ENCODE results near the gene FZD7.
A peak's percentile ranks its signal among the peaks of the same experiment; 100 is the strongest.

The FZD7 gene

DNA sequence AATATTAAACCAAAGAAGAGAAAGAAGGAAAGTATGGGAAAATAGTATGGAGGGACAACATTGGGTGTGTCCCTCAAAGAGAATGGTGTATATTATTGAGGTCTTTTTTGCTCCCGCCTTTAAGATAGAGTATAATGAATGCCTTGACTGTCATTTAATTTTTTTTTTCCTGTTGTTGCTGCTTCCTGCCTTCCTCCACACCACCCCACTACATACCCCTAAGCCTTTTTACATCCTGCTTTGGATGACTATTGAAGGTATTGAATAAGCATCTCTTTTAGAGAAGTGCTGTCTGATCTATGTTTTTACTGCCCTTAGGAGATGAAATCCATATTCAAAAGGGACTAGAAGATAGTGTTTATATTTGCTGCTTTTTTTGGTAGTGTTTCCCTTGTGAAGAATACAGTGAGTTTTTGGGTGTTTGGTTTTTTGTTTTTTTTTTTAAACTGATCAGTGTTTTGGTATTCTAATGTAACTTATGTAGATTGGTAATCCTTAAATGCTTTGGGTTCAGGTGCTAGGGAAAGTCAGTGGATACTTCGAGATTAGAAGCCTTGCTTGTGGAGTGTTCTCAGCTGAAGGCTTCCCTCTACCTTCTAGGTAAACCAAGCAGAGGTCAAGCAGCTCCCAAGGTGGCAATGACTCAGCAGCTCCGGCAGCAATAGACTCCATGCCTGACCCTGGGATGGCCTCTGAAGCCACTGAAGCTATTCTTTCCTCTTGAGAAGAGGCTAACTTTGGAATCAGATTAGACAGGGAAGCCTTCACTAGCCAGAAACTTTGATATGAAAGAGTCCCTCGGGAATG lies 5.0 kb downstream of the FZD7 start:
- Mint-ChIP-seq H3K9me3 (no peaks in the 10 kb centered on the region), H3K4me3 (no peak overlapping the region), H3K36me3 (ENCODE audit: low read depth) (peaks cover 32% of the 10 kb centered on the region), H3K4me1 (peaks cover 34% of the 10 kb centered on the region), H3K27ac (peak overlapping the region; percentile 84), H3K27me3 (ENCODE audit: low read depth, poor library complexity) (no peaks in the 10 kb centered on the region)
- DNase-seq: peak; percentile 52
- TF ChIP-seq, protein P1, sequence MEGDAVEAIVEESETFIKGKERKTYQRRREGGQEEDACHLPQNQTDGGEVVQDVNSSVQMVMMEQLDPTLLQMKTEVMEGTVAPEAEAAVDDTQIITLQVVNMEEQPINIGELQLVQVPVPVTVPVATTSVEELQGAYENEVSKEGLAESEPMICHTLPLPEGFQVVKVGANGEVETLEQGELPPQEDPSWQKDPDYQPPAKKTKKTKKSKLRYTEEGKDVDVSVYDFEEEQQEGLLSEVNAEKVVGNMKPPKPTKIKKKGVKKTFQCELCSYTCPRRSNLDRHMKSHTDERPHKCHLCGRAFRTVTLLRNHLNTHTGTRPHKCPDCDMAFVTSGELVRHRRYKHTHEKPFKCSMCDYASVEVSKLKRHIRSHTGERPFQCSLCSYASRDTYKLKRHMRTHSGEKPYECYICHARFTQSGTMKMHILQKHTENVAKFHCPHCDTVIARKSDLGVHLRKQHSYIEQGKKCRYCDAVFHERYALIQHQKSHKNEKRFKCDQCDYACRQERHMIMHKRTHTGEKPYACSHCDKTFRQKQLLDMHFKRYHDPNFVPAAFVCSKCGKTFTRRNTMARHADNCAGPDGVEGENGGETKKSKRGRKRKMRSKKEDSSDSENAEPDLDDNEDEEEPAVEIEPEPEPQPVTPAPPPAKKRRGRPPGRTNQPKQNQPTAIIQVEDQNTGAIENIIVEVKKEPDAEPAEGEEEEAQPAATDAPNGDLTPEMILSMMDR (IDR thresholded peaks at IDR 0.05): no peak

DNA sequence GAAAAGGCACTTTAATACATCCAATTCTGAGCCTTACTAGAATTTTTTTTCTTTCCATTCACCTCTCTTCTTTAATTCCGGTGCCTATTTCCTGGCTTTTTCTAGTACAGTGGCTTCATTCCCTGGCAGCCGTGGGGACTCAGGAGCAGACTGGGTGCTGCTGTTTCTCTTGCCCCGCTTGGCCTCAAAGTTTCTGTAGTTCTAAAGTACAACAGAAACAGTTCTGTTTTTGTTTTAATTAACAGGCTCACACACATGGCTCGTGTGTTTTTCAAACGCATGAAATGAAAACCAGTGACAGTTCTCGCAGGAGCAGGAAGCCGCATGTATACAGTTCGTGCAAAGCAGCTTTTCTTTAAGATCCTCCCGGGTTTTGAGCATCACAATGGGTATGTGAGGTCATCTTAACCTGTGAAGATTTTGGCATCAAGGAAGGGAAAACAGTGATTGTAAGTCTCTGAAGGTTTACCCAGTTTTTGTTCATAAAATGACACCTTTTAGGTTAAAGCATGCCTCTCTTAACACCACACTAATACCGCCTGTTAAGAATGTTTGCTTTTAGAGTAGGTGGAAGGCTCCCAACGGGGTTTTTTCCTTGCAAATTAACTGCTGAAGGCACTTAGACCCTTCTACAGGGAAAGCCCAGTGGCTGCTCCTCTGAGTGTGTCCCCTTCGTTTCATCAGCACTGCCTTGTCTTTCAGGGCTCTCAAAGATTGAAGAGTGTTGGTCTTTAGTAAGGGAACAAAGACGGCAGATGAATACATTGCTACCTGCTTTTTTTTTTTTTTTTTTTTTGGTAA lies 5.8 kb downstream of the FZD7 start:
- Mint-ChIP-seq H3K27me3 (ENCODE audit: low read depth, poor library complexity) (no peaks in the 10 kb centered on the region), H3K36me3 (ENCODE audit: low read depth) (peaks cover 32% of the 10 kb centered on the region), H3K4me3 (no peak overlapping the region), H3K4me1 (peaks cover 34% of the 10 kb centered on the region), H3K27ac (peak overlapping the region; percentile 84), H3K9me3 (no peaks in the 10 kb centered on the region)
- DNase-seq: no peak
- TF ChIP-seq, protein P1 (IDR thresholded peaks at IDR 0.05): no peak

DNA sequence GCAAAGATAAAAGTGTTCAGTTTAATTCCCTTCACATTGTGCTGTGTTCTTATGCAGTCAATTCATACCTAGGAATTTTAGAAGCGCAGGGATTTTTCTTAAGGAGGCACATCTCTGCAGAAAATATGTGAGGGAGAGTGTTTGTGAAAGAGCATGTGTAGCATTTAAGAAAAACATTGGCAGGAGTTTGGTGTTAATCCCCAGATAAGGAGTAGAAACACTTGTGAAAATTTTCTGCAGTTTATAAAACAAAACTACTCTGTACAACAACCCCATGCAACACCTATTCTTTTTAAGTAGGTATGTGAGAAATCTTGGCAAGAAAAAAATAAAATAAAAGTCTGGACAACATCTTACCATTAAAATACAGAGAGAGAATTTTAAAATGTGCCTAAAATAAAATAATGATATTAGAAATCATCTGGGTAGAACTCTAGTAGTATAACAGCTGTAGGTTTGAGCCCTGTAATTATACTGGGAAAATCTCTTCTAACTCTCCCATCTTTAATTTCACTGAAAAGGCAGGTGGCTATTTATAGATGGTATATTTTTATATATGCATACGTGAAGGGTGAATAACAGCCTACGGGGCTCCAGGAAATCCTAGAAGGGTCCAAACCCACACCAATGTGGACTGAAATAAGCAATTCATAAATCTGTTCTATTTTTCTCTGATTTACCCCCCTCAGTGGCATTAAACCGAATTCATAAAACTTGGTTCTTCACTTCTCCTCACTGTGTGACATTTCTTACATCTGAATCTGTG lies 6.6 kb downstream of the FZD7 start:
- TF ChIP-seq, protein P1 (IDR thresholded peaks at IDR 0.05): no peak
- H3K9me3 Mint-ChIP-seq: no peaks in the 10 kb centered on the region
- no peak for DNase-seq
- H3K4me3 Mint-ChIP-seq: peak overlapping the region; percentile 71
- H3K27ac Mint-ChIP-seq: peak overlapping the region; percentile 84
- peaks cover 32% of the 10 kb centered on the region for H3K36me3 Mint-ChIP-seq (ENCODE audit: low read depth)
- no peaks in the 10 kb centered on the region for H3K27me3 Mint-ChIP-seq (ENCODE audit: low read depth, poor library complexity)
- H3K4me1 Mint-ChIP-seq: peaks cover 34% of the 10 kb centered on the region

DNA sequence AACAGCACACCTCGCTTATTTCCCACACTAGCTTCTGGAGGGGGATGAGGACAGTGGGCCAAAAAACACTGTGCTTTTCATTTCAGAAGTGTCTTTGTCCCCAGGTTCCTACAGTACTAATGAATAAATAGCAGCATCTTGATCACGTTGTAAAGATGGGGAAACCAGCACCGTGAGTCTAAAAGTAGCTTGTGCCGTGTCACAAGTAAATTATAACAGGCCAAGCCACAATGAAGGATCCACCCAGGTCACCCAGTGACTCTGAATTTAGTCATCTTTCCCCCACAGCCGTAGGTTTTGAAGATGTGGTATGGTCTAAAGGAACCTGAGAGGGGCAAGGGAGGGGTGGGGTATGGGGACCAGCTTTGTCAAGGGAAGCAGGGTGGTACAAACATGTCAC lies 8.8 kb downstream of the FZD7 start:
- Mint-ChIP-seq H3K36me3 (ENCODE audit: low read depth) (peaks cover 32% of the 10 kb centered on the region), H3K9me3 (no peaks in the 10 kb centered on the region), H3K4me1 (peaks cover 39% of the 10 kb centered on the region)

DNA sequence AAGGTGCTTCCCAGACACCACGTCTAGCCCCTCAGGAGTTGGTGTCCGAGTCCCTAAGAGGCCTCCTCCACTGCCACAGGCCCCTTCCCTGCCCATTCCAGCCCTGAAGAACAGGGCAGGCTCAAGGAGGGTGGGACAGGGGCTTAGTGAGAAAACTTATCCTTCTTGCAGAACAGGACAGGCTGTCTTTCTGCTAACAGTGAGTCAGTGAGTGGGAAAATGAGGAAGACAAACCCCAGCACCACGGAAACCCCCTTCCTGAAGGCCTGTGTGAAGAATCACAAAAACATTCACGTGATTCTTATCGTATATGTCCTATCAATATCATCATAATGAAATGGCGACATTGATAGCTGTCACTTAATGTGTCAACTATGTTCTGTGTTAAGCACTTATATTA lies 9.8 kb downstream of the FZD7 start:
- Mint-ChIP-seq H3K4me3 (no peak overlapping the region), H3K36me3 (ENCODE audit: low read depth) (peaks cover 29% of the 10 kb centered on the region), H3K4me1 (peaks cover 32% of the 10 kb centered on the region), H3K27me3 (ENCODE audit: low read depth, poor library complexity) (peaks cover 5% of the 10 kb centered on the region), H3K27ac (no peak overlapping the region), H3K9me3 (no peaks in the 10 kb centered on the region)
- DNase-seq: no peak
- TF ChIP-seq, protein P1 (IDR thresholded peaks at IDR 0.05): no peak

More for the DNA sequence above, 8.8 kb downstream of the FZD7 start:
- TF ChIP-seq, protein P1 (IDR thresholded peaks at IDR 0.05): no peak
- H3K27me3 Mint-ChIP-seq (ENCODE audit: low read depth, poor library complexity): no peaks in the 10 kb centered on the region
- no peak overlapping the region for H3K4me3 Mint-ChIP-seq
- DNase-seq: no peak
- H3K27ac Mint-ChIP-seq: no peak overlapping the region

Data from nephron progenitor cell (in vitro differentiated cells).